ENCODE data around the gene SHMT1. TPM values are rescaled to one million over a fixed set of nuclear protein-coding genes. Genes with fewer than 3 reads are reported as not detected.
"Not testable (repeated sequence)": the region's sequence is repeated elsewhere in the genome, so short reads cannot be mapped to it uniquely, and the experiment has no call there.

SHMT1 gene
- total RNA-seq, 2 experiments from 2014 or later: 5.6 to 7.1 TPM

DNA sequence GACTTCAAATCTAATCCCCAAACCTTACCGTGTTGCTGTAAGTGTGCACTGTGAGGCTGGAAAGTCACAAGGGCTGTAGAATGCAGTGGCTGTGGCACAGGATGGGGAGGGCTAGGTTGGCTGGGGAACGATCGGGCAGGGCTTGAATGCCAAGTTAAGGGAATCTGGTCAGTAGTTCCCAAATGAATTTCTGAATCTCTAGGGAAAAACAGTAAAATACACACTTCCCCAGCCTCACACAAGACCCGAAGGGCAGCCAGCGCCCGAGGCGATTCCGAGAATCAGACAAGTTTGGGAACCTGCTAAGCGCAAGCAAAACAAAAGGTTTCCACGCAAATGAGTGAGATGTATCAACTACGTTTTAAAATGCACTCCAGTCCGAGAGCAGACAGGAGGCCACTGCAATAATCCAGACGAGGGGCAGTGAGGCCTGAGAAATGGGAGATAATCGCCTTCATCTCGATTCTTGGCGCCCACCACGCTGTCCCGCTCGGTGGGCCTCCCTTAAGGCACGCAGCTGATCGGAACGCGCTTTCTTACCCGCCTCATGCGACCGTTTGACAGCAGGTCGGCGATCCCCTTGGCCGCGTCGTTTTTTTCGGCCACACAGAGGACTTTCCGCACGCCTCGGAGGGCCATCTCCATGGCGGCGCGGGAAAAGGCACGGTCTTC is 49.2 kb downstream of the SHMT1 start:
- H3K4me3 Mint-ChIP-seq: peak overlapping the region; percentile 93
- ChIA-PET POLR2A (interaction anchor here (0.7 to 1.4 kb wide), 8 partner anchors 49 to 342 kb away, joined by 3 to 14 read pairs (median 3); partner anchors contain the start of genes ALKBH5, DRC3, DRG2 and LLGL1), CTCF (interaction anchor here (0.7 kb wide), 1 partner anchor 1487 kb away, joined by 3 read pairs; no protein-coding TSS in a partner anchor)
- no peaks in the 10 kb centered on the region for H3K27me3 Mint-ChIP-seq
- no peaks in the 10 kb centered on the region for H3K9me3 Mint-ChIP-seq
- no peaks in the 10 kb centered on the region for H3K9me3 ChIP-seq (ENCODE audit: control insufficient read depth in 1 of 2, insufficient read depth in 1 of 2, low read length in 2 of 2)
- ATAC-seq (ENCODE audit: poor library complexity) (peak; percentile 1), DNase-seq (peak in 2 of 14 experiments; percentile 4 to 7)
- peak overlapping the region; percentile 96 to 98 for H3K27ac ChIP-seq (ENCODE audit: low read depth in 1 of 2, low read length in 2 of 2)
- peaks cover 55% of the 10 kb centered on the region for H3K36me3 Mint-ChIP-seq (ENCODE audit: low read depth)
- peaks cover 78% of the 10 kb centered on the region for H3K4me1 Mint-ChIP-seq (ENCODE audit: low read depth)
- peaks cover 31% of the 10 kb centered on the region for H3K36me3 ChIP-seq (ENCODE audit: insufficient read depth, low read length)
- H3K4me1 ChIP-seq (ENCODE audit: insufficient read depth, low read length): peaks cover 67% of the 10 kb centered on the region
- peak overlapping the region; percentile 86 for H3K4me3 ChIP-seq (ENCODE audit: low read length)
- no peaks in the 10 kb centered on the region for H3K27me3 ChIP-seq (ENCODE audit: control insufficient read depth in 1 of 2, insufficient read depth in 2 of 2, low read length in 2 of 2)
- intact Hi-C loops (cut with DNase I, micrococcal nuclease): loop anchor here (2.0 to 10.0 kb wide), 3 partner anchors 227 to 721 kb away; partner anchors contain the start of genes DRC3 (in 1 of the 2), DRG2 (in 1 of the 2) and TOM1L2 (in 1 of the 2)
- TF ChIP-seq, protein P1, sequence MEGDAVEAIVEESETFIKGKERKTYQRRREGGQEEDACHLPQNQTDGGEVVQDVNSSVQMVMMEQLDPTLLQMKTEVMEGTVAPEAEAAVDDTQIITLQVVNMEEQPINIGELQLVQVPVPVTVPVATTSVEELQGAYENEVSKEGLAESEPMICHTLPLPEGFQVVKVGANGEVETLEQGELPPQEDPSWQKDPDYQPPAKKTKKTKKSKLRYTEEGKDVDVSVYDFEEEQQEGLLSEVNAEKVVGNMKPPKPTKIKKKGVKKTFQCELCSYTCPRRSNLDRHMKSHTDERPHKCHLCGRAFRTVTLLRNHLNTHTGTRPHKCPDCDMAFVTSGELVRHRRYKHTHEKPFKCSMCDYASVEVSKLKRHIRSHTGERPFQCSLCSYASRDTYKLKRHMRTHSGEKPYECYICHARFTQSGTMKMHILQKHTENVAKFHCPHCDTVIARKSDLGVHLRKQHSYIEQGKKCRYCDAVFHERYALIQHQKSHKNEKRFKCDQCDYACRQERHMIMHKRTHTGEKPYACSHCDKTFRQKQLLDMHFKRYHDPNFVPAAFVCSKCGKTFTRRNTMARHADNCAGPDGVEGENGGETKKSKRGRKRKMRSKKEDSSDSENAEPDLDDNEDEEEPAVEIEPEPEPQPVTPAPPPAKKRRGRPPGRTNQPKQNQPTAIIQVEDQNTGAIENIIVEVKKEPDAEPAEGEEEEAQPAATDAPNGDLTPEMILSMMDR (IDR thresholded peaks at IDR 0.05): no peak
- peak overlapping the region; percentile 84 for H3K27ac Mint-ChIP-seq

DNA sequence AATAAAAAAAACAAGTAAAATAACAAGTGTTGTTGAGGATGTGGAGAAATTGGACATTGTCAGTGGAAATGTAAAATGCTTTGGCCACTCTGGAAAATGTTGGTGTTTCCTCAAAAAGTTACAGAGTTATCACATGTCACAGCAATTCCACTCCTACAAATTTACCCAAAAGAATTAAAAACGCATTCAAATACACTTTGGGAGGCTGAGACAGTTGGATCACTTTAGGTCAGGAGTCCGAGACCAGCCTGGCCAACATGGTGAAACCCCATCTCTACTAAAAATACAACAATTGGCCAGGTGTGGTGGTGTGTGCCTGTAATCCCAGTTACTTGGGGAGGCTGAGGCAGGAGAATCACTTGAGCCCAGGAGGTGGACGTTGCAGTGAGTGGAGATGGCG is 54.1 kb downstream of the SHMT1 start:
- no peak for DNase-seq
- H3K9me3 Mint-ChIP-seq: no peaks in the 10 kb centered on the region
- Histone ChIP-seq H3K27me3 (ENCODE audit: control insufficient read depth in 1 of 2, insufficient read depth in 2 of 2, low read length in 2 of 2) (no peaks in the 10 kb centered on the region), H3K4me3 (ENCODE audit: low read length) (no peak overlapping the region), H3K4me1 (ENCODE audit: insufficient read depth, low read length) (peaks cover 24% of the 10 kb centered on the region), H3K27ac (ENCODE audit: low read depth in 1 of 2, low read length in 2 of 2) (no peak overlapping the region), H3K9me3 (ENCODE audit: control insufficient read depth in 1 of 2, insufficient read depth in 1 of 2, low read length in 2 of 2) (no peaks in the 10 kb centered on the region), H3K36me3 (ENCODE audit: insufficient read depth, low read length) (peaks cover 54% of the 10 kb centered on the region)
- peaks cover 57% of the 10 kb centered on the region for H3K36me3 Mint-ChIP-seq (ENCODE audit: low read depth)
- ATAC-seq (ENCODE audit: poor library complexity): no peak
- no peaks in the 10 kb centered on the region for H3K27me3 Mint-ChIP-seq
- POLR2A ChIA-PET: no interaction called here
- H3K4me1 Mint-ChIP-seq (ENCODE audit: low read depth): peaks cover 33% of the 10 kb centered on the region
- TF ChIP-seq, protein P1 (IDR thresholded peaks at IDR 0.05): no peak
- intact Hi-C loops (cut with DNase I, micrococcal nuclease): no loop called here
- no peak overlapping the region for H3K27ac Mint-ChIP-seq
- no peak overlapping the region for H3K4me3 Mint-ChIP-seq
- CTCF ChIA-PET: no interaction called here

DNA sequence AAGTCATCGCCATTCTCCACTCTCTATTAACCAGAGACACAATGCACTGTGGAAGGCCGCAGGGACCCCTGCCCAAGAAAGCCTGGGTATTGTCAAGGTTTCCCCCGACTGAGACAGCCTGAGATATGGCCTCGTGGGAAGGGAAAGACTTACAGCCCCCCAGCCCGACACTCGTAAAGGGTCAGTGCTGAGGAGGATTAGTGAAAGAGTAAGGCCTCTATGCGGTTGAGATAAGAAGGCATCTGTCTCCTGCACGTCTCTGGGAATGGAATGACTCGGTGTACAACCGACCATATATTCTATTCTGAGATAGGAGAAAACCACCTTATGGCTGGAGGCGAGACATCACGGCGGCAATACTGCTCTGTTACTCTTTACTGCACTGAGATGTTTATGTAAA is 60.1 kb downstream of the SHMT1 start:
- POLR2A ChIA-PET; H3K4me3 Mint-ChIP-seq; H3K27me3 Mint-ChIP-seq; CTCF ChIA-PET; H3K4me1 ChIP-seq (ENCODE audit: insufficient read depth, low read length); intact Hi-C loops (cut with DNase I, micrococcal nuclease); H3K9me3 ChIP-seq (ENCODE audit: control insufficient read depth in 1 of 2, insufficient read depth in 1 of 2, low read length in 2 of 2); H3K27me3 ChIP-seq (ENCODE audit: control insufficient read depth in 1 of 2, insufficient read depth in 2 of 2, low read length in 2 of 2); H3K27ac Mint-ChIP-seq; H3K27ac ChIP-seq (ENCODE audit: low read depth in 1 of 2, low read length in 2 of 2); H3K4me3 ChIP-seq (ENCODE audit: low read length); DNase-seq; ATAC-seq (ENCODE audit: poor library complexity); H3K9me3 Mint-ChIP-seq; H3K4me1 Mint-ChIP-seq (ENCODE audit: low read depth): not testable (repeated sequence)
- H3K36me3 Mint-ChIP-seq (ENCODE audit: low read depth): peaks cover 79% of the 10 kb centered on the region
- H3K36me3 ChIP-seq (ENCODE audit: insufficient read depth, low read length): peaks cover 77% of the 10 kb centered on the region

All from CD4-positive, alpha-beta T cell (primary cell).